Skeletal muscle cell (primary cell): Measurements from ENCODE around the gene AKT3.

Source experiments
- DNase-seq: peaks from one replicate; pipeline ENCODE4 v3.0.0-alpha.2; 2010; ENCODE audit warnings: low read depth
- H3K4me3 ChIP-seq: 2 replicates; pipeline ENCODE4 v1.5.1; 2011; ENCODE audit warnings: low read depth, mild to moderate bottlenecking, control low read depth, low read length, moderate library complexity

AKT3 gene

DNA sequence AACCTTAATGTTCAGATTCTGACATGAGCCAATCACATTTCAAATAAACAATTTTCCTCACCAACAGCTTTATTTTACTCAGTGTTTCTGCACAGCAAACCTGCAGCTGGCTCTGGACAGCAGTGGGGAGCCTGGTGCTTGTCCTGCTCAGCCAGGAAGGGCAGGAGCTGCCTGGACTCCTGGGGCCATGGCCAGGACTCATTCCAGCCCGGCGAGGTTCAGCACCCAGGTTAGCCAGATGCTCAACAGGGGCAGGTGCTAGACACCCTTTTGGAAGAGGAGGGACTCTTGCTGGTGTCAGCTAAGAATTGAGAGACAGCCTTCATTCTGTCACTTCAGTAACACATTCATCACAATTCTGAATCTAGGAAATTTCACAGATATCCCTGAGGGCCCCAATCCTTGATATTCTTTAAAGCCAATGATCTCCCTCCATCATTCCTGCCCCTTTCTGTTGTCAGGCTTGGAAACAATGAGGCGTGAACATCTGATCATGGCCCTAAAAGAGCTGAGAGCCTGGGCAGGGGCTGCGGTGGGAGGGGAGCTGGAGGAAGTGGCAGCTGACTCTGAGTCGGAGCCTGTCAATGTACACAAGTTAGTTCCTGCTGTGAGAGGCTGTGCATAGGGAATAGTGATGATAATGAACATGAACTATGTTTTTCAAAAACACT, 342.9 kb downstream of the AKT3 start:
- no peak for DNase-seq

GRCh38 chr1:243505986-243506689, 343.9 kb downstream of the AKT3 start:
- no peak for DNase-seq
- no peak overlapping the region for H3K4me3 ChIP-seq

More for the DNA sequence above, 342.9 kb downstream of the AKT3 start:
- H3K4me3 ChIP-seq, result no peak overlapping the region

DNA sequence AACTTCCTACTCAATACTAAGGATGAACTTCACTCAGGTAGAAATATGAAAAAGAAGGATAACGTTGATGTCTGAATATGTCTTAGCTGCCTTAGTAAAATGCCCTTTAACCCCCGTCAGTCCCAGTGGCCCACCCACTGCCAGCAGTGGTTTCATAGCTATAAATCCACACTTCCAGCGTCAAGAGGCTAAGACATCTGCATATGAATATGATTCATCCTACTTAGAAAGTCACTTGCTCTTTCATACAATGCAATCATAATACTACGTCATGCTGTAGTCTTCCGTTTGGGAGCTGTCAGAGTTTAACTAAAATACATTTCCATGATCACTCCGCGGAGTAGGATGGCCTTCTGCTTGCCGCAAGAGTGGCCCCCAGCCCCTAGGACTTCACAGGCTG, 346.9 kb downstream of the AKT3 start:
- H3K4me3 ChIP-seq, result no peak overlapping the region
- no peak for DNase-seq

DNA sequence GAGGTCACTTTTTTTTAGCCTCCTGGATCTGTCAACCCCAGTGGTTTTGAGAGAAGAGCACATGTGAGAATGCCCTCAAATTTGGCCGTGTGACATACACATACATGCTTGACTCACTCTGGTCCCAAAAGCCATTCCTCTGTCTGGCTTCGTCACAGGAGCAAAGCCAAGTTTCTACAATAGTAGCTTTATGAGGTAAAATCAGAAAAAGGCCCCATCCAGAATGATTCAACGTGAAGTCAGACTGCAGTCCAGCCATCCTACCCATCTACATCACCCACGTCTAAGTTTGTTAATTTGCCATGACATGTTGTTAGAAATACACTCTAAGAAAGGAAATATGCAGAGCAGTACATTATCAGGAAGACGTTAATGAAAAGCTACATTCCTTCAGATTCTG, 349.0 kb downstream of the AKT3 start:
- H3K4me3 ChIP-seq, result no peak overlapping the region
- DNase-seq, result peak; percentile 56

GRCh38 chr1:243500512-243500911, 349.5 kb downstream of the AKT3 start:
- DNase-seq, result no peak
- H3K4me3 ChIP-seq, result no peak overlapping the region

DNA sequence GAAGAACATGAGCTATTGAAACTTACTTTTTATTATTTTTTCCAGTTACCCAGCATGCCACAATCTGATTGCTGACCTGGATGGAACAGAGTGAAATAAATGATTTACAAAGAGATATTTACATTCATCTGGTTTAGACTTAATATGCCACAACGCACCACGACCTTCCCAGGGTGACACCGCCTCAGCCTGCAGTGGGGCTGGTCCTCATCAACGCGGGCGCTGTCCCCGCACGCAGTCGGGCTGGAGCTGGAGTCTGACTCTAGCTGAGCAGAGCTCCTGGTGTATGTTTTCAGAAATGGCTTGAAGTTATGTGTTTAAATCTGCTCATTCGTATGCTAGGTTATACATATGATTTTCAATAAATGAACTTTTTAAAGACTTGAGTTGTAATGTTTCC, 350.3 kb downstream of the AKT3 start:
- no peak overlapping the region for H3K4me3 ChIP-seq
- no peak for DNase-seq

- no peak for DNase-seq
Observed at GRCh38 chr1:243499248-243499647, 350.8 kb downstream of the AKT3 start.

GRCh38 chr1:243497939-243498681, 351.9 kb downstream of the AKT3 start:
- no peak for DNase-seq
- H3K4me3 ChIP-seq, result no peak overlapping the region

More at GRCh38 chr1:243499248-243499647, 350.8 kb downstream of the AKT3 start:
- no peak overlapping the region for H3K4me3 ChIP-seq

- DNase-seq, result no peak
- no peak overlapping the region for H3K4me3 ChIP-seq
Observed at GRCh38 chr1:243496806-243497205, 353.2 kb downstream of the AKT3 start.

- no peak overlapping the region for H3K4me3 ChIP-seq
- no peak for DNase-seq
Observed at GRCh38 chr1:243496187-243496646, 353.8 kb downstream of the AKT3 start.

GRCh38 chr1:243495442-243496186, 354.4 kb downstream of the AKT3 start:
- DNase-seq, result peak; percentile 49
- H3K4me3 ChIP-seq, result no peak overlapping the region

GRCh38 chr1:243494741-243495431, 355.2 kb downstream of the AKT3 start:
- no peak for DNase-seq
- H3K4me3 ChIP-seq, result no peak overlapping the region

DNA sequence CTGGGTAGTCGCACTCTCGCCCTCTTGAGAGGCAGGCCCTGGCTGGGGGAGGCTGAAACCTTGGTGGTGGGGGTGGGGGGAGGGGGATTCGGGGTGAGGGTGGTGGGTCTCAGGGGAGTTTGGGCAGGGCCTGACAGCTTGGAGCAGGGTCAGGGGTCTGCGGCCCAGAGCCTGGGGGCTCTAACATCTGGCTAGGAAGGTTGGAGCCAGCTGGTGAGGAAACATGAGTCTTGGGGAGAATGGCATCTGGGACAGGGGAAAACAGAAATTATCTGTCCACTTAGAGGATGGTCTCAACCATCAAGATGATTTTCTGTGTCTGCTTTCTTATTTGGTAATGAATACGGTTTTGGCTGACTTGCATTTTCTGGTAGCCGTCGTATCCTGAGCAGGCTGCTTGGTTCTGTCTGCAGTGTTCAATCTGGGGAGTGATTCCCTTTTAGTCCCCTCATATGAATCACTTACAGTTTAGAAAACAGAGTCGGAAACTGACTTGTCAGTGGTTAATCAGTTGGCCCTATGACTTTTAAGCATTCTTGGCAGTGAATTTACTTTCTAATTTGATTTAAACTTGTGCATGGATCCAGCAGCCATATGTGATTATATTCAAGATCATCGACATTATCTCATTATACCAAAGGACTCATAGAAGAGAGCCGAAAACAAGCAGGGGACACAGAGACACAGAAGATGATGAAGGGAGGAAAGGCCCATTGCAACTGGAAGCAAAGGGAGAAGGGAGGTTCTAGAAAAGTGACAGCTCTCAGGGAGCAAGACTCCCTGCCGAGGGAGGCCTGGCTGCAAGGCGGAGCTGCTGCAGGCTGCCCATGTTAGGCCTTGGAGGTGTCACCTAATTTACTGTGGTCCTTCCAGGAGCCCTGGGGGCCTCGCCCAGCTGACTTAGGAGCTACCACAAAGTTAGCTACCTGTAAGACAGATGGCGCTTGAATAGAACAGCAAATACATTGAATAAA, 356.6 kb downstream of the AKT3 start:
- no peak overlapping the region for H3K4me3 ChIP-seq
- no peak for DNase-seq

DNA sequence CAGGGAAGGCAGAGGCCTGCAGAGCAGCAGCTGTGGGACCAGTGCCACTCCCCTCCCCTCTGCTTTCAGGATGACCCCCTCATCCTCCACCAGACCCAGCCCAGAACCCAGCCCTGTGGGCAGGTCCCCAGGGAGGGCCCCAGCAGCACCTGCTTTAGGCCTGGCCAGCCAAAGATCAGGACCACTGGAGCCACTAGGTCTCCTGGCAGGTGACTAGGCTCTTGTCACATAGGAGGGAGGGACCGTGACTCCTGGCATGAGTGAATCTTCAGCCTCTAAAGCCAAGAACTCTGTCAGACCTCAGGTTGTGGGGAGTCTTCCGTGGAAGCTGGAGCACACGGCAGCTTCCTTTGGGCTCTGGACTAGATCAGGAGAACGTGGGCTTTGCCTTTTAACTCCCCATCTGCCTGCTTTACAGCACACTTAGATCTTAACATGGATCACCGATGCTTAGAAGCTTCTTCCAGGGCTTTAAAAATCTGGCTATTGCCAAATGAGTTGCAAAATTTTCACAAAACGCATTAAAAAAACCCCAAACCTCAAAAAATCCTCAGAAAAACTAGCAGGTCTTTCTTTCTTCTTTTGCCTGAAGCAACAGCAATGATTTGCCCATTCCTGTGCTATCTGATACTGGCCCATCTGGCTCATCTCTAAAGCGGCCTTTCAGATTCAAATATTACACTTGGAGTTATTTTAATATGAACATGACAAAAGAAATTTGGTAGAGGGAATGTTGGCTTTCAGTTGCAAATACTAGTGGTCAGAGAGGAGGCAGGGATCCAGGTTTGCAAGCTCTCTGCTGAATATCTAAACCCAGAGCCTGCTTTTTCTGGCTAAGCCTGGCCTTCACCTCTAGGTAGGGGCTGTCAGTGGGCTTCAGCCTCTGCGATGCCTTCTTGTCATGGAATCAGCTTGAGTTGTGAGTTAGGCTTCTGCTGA, 359.0 kb downstream of the AKT3 start:
- H3K4me3 ChIP-seq, result no peak overlapping the region
- DNase-seq, result no peak

- H3K4me3 ChIP-seq, result no peak overlapping the region
- DNase-seq, result no peak
Observed at GRCh38 chr1:243489681-243490546, 360.1 kb downstream of the AKT3 start.

DNA sequence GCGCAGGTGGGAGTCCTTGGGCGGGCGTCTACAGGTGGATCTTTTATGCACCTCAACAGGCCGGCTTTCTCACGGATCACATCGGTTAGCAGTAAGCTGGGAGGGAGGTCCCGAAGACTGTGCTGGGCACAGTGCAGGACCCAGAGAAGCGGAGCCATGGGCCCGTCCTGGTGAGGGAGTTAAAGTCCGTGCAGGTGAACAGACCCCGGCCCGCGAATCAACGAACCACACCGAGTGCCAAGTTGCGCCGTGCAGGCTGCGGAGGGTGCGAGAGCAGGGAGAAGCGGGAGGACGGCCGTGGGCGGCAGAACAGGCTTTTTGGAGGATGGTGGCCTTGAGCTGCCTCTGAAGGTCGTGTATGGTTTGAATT, 360.9 kb downstream of the AKT3 start:
- H3K4me3 ChIP-seq, result no peak overlapping the region
- no peak for DNase-seq
